NCI-H2196 treated with DMSO at 0.1 percent for 48 hours (cell line): ENCODE results near the gene NKX3-2.

Experiments used
- DNase-seq: peaks from one replicate; lab custom pipeline; 2025; ENCODE audit not compliant: unreplicated experiment; lab: John Stamatoyannopoulos, UW

NKX3-2 gene

DNA sequence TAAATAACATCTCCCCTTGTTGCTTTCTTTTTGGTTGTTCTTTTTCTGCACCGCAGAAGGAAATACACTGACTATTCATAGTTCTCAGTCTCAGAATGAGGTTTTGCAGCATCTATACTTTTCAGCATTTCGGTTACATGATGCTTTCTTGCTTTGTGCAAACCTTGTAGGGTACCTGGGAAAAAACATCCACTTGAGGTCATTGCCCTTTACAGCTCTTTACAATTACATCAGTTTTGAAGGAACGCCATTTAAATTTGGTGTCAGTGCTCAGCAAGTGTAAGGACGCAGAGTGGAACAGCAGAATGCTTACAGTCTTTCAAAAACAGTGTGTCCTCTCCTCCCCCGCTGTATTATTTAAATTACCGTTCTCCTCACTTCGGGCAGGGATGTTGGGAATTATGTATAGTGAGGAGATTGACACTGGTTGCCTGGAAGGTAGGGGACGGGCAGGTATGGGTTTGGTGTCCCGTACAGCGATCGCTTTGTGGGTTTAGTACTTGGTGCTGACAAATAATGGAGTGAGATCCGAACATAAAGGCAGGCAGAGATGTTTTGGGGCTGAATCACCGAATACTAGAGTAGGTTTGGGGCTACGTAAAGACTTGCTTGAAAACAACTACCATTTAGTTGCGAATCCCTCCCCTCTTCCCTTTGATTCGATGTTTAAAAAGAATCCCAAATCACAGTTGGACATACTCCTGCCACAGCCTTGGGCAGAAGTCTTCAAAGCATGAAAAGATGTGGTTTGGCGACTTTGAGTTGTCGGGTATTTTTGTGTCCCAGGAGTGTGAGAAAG is 2.0 kb upstream of the NKX3-2 start:
- DNase-seq, result no peak

DNA sequence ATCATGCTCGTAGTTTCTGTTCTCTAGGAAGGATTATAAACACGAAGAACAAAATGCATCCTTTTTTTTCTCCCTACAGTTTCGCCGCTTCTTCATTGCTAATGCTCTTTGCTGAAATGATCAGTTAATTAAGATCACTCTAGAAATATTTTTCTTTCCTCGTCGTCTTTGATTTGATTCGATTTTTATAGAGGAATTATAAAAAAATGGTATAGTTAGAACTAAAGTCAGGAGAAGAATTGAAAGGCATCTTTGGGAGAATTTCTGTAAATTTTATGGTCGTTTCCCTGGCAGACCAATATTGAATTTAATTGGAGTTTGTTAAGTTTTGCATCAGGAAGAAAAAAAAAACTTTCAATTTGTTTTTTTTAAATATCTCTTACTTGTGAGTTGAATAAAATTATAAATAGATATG is 1.1 kb upstream of the NKX3-2 start:
- DNase-seq, result no peak

DNA sequence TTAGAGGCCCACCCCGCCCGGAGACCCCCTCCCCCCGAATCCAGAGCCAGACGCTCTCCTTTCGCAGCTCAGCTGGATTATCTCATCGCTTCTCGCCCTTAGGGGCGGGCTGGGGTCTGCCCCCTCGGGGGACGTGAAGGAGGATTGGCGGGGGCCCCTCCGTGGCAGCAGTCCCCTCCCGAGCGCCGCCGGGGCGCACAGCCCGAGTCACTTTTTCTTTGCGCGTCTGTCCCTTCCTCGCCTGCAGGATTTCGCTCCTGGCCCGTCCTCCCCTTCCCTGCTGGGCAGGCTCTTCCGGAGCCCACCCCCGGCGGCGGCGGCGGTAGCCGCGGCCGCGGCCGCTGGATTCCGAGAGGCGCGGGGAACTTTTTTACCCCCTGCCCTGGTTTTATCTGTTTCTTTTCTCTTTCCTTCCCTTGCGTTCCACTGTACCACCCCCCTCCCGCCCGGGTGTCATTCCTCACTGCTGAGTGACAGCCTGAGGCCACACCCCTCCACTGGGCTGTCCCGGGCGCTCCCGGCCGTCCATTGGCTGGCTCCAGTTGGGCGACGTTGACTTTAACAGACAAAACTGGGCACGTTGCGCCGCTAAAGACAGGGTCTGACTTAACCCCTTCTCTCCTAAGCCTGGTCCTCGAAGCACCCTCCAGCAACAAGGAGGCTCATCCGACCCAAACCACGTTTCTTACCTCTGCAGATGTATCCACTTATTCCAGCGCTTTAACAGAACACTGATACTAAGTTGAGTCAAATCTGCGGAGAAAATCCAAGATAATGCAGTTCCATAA is 492 bp upstream of the NKX3-2 start:
- peak; percentile 67 for DNase-seq

DNA sequence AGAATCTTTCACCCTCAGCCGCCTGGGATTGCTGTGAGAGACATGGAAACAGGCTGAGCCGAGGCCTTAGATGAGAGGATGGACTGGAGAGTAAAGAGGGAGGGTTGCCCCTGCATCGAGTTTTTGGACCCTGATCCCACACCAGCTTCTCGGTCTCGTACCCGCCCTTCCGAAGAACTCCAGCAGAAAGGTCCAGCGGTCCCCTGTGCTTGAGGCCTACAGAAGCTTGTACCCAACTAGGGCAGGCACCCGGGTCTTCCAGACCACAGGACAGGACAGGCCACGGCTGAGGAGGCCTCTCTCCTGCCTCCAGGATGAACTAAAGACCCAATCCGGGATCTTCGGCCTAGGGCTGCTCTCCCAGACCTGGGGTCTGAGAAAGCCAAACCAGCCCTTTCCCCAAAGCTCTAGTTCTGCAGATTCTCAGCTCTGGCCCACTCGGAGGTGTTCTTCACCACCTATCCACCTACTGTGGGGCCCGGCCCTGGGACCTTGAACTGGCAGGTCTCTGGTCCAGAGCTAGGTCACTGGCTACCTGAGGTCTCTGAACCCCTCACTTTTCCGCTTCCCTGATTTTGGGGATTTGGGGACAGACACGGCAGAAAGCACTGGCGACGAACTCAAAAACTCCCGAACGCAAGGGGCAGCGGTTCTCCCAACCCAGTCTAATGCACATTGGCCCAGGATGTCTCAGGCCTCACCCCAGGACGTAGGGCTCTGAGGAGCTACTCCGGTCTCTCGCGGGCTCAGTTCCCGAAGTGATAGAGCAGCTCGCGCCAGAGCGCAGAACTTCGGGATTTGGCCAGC is 1.1 kb downstream of the NKX3-2 start:
- DNase-seq, result no peak

DNA sequence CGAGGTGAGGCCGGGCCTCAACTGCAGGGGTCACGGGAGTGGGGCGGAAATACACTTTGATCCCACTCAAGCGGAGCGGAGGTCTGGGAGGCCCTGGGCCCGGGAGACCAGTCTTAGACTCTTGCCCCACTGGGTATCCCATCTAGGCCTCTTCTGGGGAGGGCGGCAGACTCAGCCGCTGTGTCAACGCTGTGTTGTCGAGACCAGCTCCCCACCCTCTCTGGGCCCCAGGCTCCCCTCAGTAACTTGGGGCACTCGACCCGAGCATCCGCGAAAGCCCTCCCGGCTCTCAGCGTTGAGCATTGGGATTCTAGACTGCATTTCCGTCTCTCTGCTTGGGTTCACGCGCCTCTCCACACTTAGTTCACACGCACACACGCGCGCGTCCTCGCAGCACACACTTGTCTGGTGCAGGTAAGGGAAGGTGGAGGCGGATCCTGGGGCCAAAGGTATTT is 1.7 kb downstream of the NKX3-2 start:
- DNase-seq, result no peak

DNA sequence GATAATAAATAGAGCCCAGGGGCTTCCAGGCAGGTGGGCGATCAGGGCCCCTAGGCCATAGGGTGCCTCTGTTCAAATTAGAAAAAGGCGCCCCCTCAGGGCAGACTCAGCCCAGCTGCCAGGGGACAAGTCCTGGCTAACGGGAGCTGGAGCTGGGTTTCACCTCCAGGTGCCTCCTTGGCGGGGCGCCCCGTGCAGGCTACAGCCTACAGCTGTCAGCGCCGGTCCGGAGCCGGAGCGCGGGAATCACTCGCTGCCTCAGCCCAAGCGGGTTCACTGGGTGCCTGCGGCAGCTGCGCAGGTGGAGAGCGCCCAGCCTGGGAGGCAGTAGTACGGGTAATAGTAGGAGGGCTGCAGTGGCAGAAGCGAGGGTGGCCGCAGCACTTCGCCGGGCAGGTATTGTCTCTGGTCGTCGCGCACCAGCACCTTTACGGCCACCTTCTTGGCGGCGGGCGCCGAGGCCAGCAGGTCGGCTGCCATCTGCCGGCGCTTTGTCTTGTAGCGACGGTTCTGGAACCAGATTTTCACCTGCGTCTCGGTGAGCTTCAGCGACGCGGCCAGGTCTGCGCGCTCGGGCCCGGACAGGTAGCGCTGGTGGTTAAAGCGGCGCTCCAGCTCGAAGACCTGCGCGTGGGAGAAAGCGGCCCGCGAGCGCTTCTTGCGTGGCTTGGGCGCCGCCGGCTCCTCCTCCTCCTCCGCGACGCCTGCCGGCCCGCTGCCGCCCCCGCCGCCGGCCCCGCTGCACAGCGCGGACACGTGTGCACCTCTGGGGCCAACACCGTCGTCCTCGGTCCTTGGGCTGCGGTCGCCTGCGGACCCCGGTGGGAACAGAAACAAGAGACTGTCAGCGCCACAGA is 2.4 kb downstream of the NKX3-2 start:
- DNase-seq, result no peak

DNA sequence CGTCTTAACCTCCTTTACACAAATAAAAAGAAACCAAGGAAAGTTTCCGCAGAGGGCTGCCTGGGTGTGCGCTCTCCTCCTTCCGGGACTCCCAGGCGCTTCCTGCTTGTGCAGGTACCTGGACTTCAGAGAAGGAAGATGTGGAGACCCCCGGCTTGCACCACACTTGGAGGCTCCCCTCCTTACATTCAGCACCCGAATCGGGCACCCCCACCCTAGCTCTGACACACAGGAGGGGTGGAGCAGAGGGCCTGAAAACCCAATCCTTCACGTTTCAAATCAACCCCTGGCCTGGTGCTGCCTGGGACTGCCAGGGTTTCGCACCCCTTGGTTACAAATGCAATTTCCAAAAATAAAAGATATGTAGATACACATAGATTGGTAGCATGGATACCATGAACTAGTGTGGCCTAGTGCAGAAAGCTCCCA is 3.1 kb downstream of the NKX3-2 start:
- no peak for DNase-seq

DNA sequence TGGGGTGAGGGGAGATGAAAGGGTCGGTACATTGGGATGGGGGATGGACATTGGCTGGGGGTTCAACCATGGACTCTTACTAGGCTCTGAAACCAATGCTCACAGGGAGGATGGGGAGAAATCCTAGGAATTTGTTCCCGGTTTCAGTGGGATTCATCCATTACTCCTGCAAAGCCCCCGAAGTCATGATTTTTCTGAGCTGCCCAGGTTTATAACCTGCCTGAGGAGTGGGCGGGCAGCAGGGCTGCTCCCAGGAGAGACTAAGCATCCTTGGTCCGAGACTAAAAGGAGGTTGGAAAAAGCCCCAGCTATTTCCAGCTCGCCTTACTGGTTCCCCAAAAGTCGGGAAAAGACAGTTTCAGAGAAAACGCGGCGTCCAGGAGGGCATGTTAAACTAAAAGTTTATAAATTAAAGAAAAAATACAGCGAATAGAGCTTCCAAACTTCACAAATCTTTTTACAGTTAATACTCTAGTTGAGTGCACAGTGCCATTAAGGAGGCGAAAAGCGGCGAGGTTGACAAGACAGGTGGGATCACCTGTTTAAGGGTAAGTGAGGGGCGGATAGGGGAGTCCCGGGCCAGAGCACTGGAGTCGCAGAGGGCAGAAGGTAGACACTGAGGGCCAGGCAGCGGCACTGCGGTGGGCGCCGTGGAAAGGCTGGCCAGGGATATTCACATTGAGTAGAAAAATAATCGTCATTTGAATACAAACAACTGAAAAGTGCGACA is 3.7 kb downstream of the NKX3-2 start:
- no peak for DNase-seq

DNA sequence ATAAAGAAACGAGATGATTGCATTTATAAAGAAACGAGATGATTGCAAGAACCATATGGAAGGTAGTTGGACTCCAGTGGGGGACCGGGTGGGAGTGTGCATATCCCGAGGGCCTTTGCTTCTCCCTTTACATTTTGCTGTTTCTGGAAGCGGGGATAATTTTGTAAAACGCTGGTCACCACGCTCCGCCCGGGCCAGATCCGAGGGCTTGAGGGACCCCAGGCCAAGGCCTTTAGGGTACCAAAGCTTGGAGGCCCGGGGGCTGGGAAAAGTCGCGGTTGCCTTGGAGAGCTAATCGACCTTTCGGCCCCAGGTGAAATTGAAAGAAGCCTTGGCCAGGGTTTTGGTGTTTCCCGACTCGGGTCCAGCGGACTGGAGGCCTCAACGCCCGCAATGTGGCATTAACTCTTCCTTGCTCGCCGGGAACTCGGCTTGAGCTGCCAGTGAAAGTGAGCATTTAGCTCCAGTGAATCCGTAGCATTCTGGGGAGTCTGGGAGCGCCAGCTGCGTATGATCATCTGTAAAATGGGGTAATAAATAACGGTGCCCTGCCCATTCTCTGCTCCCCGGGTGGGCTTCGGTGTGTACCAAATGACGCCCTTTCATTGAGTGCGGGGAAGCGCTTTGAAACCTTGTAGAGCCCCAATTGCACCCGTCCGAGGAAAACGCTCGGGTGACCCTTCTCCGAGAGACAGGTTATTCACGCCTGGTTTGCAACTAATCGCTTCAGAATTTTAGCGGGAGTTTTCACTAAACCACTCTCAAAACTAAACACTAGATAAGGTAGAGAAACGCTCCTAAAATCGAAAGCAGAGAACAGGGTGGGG is 4.5 kb downstream of the NKX3-2 start:
- no peak for DNase-seq

DNA sequence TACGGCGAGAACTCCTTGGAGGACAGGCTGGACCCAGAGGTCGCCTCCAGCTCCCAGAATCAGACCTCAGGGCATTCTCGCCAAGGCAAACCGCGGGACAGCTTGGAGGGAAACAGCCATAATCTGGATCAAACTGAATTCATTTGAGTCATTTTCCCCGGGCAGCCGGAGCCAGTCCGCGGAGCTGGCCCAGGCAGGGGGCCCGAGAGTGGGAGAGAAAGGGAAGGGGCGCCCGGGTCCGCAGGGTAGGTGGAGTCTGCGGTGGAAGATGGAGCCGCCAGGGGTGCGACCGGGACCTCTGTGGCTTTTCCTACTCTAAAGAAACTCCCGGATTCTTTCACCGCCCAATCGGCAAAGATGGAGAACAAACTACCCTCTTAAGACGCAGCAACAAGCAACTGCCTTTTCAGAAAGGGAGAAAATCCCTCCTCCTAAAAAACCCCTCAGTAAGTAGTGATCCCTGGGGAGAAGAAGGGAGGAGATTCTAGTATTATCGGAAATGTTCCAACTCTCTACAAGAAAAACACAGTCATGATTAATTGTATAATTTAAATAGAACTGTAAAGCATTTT is 5.2 kb downstream of the NKX3-2 start:
- no peak for DNase-seq

DNA sequence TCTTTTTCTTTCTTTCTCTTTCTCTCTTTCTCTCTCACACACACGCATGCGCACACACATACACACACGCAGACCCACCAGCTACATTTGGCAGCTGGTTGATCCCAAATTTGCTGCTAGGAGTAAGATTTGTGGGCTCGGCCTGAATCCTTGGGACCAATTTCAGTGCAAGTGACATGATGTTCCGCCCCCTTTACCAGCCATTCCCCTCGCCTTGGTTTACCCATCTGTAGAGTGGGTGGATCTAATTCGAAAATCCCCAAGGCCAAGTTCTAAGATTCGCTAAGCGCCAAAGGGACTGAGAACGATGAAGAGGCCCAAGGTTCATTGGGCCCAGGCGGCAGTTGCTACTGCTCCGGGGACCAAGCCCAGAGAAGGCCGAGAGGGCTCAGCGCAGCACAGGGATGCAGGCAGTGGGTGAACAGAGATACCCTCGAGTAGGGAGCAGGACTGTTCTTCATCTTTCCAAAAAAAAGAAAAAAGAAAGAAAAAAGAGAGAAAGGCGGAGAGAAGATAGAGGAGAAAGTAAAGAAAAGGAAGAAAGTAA is 5.8 kb downstream of the NKX3-2 start:
- DNase-seq, result no peak

DNA sequence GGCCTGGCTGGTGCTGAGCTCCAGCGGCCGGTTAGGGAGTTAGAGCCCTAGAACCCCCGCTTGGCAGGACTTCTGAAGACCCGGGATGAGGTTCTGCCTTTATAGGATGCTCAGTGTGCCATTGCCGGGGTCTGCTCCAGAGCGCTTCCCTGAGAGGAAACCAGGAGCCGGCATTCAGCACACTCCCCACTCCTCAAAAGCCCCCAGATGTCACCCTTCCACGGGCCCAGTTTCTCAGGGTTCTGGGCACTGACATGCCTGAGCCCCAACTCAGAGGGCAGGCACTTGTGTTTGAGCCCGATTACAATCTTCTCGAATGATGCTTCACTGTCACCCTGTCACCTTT is 6.5 kb downstream of the NKX3-2 start:
- no peak for DNase-seq

DNA sequence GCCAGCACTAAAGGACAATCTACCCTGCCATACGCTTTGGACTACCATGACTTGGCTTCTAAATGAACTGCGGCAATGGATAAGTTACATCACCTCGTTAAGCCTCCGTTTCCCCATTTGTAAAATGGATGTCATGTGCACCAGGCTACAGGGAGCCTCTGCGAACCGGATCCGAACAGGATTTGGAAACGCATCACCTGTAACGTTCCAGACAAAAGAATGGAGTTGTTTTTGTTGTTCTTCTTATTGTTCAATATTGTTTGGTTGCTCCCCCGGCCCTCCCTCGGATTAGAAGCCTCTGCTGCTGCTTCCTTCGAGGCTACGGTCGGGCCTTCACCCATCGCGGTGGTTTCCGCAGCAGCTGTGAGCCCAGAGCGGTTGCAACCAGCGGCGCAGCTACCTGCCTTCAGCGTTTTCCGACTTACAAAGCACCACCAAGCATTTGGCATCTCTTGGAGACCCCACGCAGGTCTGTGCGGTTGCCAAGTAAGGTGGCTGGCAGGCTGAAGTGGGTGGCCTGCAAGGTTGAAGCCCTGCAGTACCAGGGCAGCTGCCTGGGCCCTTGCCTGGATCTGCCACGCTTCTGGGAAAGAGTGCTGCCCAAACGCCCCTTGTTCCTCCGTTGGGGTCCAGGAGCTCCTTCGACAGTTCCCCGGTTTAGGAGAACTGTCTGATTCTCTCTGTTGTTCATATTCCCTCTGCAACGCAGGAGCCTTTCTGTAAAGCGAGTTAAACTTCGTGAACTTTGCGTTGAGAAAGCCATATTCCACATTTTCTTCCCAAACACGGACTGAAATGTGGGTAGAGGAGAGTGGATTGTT is 7.1 kb downstream of the NKX3-2 start:
- DNase-seq, result no peak

DNA sequence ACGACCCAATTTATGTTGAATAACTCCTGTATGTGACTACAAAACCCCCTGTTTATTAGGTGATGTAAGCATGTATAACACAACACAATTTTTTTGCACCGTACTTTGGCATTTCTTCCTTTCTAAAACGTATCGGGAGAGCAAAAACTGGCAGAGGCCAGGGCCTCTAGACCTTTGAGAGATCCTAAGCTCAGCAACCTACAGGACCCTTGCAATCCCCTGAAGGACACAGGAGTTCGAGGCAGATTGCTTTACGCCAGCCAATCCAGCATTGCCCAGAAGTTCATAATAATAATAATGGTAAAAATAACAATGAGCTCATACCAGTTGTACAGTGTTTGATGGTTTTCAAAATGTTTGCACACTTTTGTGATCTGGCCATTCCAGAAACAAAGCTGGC is 7.7 kb downstream of the NKX3-2 start:
- DNase-seq, result no peak

DNA sequence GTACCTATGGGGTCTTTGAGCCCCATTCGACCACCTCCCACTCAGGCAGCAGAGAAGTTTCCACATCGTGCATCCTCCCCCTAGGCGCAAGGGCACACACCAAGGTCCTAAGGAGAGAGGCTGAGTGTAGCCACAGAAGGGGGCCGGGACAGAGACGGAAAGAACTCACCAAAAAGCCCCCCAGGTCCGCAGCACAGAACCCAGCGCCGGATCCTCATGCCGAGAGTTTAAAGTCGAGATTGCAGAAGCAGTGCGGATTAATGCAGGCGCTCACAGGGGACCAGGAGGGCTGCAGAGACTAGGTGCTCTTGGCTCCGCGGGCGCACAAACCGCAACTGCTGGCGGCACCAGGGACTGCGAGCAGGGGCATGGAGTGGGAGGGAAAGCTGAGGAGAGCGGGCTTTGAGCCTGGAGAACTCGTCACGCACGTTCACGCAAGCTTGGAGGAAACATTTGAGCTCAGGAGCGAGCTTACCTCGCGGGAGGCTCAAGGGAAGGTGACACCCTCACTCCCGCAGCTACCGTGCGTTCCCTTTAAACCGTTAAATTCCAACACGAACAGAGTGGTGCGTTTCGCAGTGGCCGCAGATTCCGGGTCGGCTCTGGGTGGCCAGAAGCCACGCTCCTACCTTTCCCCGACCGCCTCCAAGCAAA is 8.5 kb downstream of the NKX3-2 start:
- no peak for DNase-seq

DNA sequence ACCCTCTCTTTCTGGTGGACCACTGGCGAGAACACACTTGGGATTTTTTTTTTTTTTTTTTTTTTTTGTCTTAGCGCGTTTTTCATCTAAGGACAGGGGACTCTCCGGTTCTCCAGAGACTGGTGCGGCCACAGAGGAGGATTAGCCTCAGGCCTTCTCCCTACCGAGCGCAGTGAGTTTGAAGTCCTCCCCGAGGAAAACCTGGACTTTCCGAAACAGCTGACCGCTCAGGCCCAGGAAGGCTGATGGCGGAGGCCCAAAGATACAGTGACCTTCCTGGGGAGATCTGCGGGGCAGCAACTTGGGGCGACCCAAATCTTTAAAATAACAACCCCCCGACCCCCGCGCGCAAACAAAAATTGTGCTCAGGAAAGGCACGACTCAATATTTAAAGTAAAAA is 9.2 kb downstream of the NKX3-2 start:
- DNase-seq, result no peak
